ENCODE results near the gene DISP3. TPM values are rescaled to one million over a fixed set of nuclear protein-coding genes. Genes with fewer than 3 reads are reported as not detected.
"Not testable (repeated sequence)": the region's sequence is repeated elsewhere in the genome, so short reads cannot be mapped to it uniquely, and the experiment has no call there.

DISP3 gene
- polyA plus RNA-seq, 1 of the 3 experiments (the other 2 are of a cell fraction), result 0.08 TPM

GRCh38 chr1:11579506-11579905 is 100.6 kb downstream of the DISP3 start:
- TF ChIP-seq, protein P1, sequence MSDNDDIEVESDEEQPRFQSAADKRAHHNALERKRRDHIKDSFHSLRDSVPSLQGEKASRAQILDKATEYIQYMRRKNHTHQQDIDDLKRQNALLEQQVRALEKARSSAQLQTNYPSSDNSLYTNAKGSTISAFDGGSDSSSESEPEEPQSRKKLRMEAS (IDR thresholded peaks at IDR 0.05; ENCODE audit: low read depth), result no peak
- TF ChIP-seq MXI1 (IDR thresholded peaks at IDR 0.05; ENCODE audit: low read depth, low read length), result no peak
- no peak for TF ChIP-seq YY1 (IDR thresholded peaks at IDR 0.05; ENCODE audit: low read depth)
- TF ChIP-seq JUND (IDR thresholded peaks at IDR 0.05), result no peak
- TF ChIP-seq, protein P2, sequence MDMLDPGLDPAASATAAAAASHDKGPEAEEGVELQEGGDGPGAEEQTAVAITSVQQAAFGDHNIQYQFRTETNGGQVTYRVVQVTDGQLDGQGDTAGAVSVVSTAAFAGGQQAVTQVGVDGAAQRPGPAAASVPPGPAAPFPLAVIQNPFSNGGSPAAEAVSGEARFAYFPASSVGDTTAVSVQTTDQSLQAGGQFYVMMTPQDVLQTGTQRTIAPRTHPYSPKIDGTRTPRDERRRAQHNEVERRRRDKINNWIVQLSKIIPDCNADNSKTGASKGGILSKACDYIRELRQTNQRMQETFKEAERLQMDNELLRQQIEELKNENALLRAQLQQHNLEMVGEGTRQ (IDR thresholded peaks at IDR 0.05; ENCODE audit: borderline replicate concordance, low read depth, low read length), result no peak
- no peak for TF ChIP-seq ZBTB33 (IDR thresholded peaks at IDR 0.05; ENCODE audit: borderline replicate concordance, low read depth)
- TF ChIP-seq NRF1 (IDR thresholded peaks at IDR 0.05; ENCODE audit: low read depth, low read length), result no peak
- no peak for TF ChIP-seq IRF3 (IDR thresholded peaks at IDR 0.05; ENCODE audit: low read depth, low read length)
- TF ChIP-seq RAD21 (IDR thresholded peaks at IDR 0.05; ENCODE audit: low read length), result no peak
- no peak for TF ChIP-seq SMC3 (IDR thresholded peaks at IDR 0.05; ENCODE audit: low read depth, low read length)
- TF ChIP-seq, protein P3, sequence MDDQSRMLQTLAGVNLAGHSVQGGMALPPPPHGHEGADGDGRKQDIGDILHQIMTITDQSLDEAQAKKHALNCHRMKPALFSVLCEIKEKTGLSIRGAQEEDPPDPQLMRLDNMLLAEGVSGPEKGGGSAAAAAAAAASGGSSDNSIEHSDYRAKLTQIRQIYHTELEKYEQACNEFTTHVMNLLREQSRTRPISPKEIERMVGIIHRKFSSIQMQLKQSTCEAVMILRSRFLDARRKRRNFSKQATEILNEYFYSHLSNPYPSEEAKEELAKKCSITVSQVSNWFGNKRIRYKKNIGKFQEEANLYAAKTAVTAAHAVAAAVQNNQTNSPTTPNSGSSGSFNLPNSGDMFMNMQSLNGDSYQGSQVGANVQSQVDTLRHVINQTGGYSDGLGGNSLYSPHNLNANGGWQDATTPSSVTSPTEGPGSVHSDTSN (IDR thresholded peaks at IDR 0.05), result no peak
- TF ChIP-seq FOSL2 (IDR thresholded peaks at IDR 0.05; ENCODE audit: borderline replicate concordance, low read depth), result no peak
- TF ChIP-seq, protein P4, sequence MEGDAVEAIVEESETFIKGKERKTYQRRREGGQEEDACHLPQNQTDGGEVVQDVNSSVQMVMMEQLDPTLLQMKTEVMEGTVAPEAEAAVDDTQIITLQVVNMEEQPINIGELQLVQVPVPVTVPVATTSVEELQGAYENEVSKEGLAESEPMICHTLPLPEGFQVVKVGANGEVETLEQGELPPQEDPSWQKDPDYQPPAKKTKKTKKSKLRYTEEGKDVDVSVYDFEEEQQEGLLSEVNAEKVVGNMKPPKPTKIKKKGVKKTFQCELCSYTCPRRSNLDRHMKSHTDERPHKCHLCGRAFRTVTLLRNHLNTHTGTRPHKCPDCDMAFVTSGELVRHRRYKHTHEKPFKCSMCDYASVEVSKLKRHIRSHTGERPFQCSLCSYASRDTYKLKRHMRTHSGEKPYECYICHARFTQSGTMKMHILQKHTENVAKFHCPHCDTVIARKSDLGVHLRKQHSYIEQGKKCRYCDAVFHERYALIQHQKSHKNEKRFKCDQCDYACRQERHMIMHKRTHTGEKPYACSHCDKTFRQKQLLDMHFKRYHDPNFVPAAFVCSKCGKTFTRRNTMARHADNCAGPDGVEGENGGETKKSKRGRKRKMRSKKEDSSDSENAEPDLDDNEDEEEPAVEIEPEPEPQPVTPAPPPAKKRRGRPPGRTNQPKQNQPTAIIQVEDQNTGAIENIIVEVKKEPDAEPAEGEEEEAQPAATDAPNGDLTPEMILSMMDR (IDR thresholded peaks at IDR 0.05), result no peak
- no peak for TF ChIP-seq NFIC (IDR thresholded peaks at IDR 0.05; ENCODE audit: borderline replicate concordance)
- TF ChIP-seq RXRA (IDR thresholded peaks at IDR 0.05; ENCODE audit: borderline replicate concordance, low read depth), result no peak
- no peak for TF ChIP-seq TEAD4 (IDR thresholded peaks at IDR 0.05; ENCODE audit: borderline replicate concordance, insufficient read depth)
- no peak for TF ChIP-seq TCF12 (IDR thresholded peaks at IDR 0.05)
- H3K79me2 ChIP-seq (ENCODE audit: insufficient read depth), result no peaks in the 10 kb centered on the region
- no peaks in the 10 kb centered on the region for H3F3A ChIP-seq (replicated peaks; ENCODE audit: insufficient read depth)
- peaks cover 0 to 10% of the 10 kb centered on the region in 2 experiments; a peak in 1 of 4 replicates for H3K4me1 ChIP-seq (ENCODE audit: control insufficient read depth in 1 of 2, insufficient read depth in 2 of 2, low read depth in 1 of 2, low read length in 1 of 2)
- WGBS (ENCODE audit: low lambda C conversion rate), result 27% methylated on average over 4 of the region's 8 CpGs
- POLR2A ChIA-PET, result no interaction called here
- H3K4me2 ChIP-seq, result no peak overlapping the region
- no peaks in the 10 kb centered on the region for H4K20me1 ChIP-seq (ENCODE audit: insufficient read depth)
- no peak overlapping the region for H3K27ac ChIP-seq (ENCODE audit: low read depth in 2 of 2, low read length in 1 of 2)
- DNase-seq, result no peak
- H3K9me3 ChIP-seq, result no peaks in the 10 kb centered on the region
- H2AFZ ChIP-seq (ENCODE audit: low read depth), result no peak overlapping the region
- H3K27me3 ChIP-seq (ENCODE audit: insufficient read depth), result peaks cover 7% of the 10 kb centered on the region; the same call in 1 of the 2 replicates
- no peaks in the 10 kb centered on the region for H3K9me2 ChIP-seq
- no peak overlapping the region for H3K9ac ChIP-seq
- CTCF ChIA-PET, result no interaction called here
- no peaks in the 10 kb centered on the region for H3K36me3 ChIP-seq (replicated peaks in 1 of 2; ENCODE audit: control insufficient read depth in 1 of 2, insufficient read depth in 2 of 2, low read length in 1 of 2)
- no peak overlapping the region for H3K4me3 ChIP-seq (ENCODE audit: low read depth in 2 of 2, low read length in 1 of 2)

DNA sequence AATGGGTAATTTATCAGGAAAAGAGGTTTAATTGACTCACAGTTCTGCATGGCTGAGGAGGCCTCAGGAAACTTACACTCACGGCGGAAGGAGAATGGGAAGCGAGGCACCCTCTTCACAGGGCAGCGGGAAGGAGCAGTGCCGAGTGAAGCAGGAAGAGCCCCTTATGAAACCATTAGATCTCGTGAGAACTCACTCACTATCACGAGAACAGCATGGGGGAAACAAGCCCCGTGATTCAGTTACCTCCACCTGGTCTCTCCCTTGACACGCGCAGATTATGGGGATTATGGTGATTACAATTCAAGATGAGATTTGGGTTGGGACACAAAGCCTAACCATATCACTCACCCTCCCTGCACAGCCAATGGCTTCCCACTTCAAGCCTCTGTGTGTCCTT is 101.1 kb downstream of the DISP3 start:
- H3K79me2 ChIP-seq (ENCODE audit: insufficient read depth); H3K27me3 ChIP-seq (ENCODE audit: insufficient read depth); POLR2A ChIA-PET; H3K9me2 ChIP-seq; H3K36me3 ChIP-seq (replicated peaks in 1 of 2; ENCODE audit: control insufficient read depth in 1 of 2, insufficient read depth in 2 of 2, low read length in 1 of 2); H2AFZ ChIP-seq (ENCODE audit: low read depth); H3K9ac ChIP-seq; CTCF ChIA-PET; H4K20me1 ChIP-seq (ENCODE audit: insufficient read depth); H3K4me3 ChIP-seq (ENCODE audit: low read depth in 2 of 2, low read length in 1 of 2); H3K27ac ChIP-seq (ENCODE audit: low read depth in 2 of 2, low read length in 1 of 2); H3K9me3 ChIP-seq; H3K4me1 ChIP-seq (ENCODE audit: control insufficient read depth in 1 of 2, insufficient read depth in 2 of 2, low read depth in 1 of 2, low read length in 1 of 2); H3K4me2 ChIP-seq; H3F3A ChIP-seq (replicated peaks; ENCODE audit: insufficient read depth); DNase-seq: not testable (repeated sequence)
- 52% methylated on average over 10 of the region's 10 CpGs for WGBS (ENCODE audit: low lambda C conversion rate)
